DMS53 treated with DMSO at 0.1 percent for 48 hours (cell line): ENCODE data around the gene MBOAT2.
"Not testable (repeated sequence)": the region's sequence is repeated elsewhere in the genome, so short reads cannot be mapped to it uniquely, and the experiment has no call there.

Experiments used
- DNase-seq: peaks from one replicate; lab custom pipeline; 2025; ENCODE audit not compliant: unreplicated experiment; lab: John Stamatoyannopoulos, UW

MBOAT2 gene

DNA sequence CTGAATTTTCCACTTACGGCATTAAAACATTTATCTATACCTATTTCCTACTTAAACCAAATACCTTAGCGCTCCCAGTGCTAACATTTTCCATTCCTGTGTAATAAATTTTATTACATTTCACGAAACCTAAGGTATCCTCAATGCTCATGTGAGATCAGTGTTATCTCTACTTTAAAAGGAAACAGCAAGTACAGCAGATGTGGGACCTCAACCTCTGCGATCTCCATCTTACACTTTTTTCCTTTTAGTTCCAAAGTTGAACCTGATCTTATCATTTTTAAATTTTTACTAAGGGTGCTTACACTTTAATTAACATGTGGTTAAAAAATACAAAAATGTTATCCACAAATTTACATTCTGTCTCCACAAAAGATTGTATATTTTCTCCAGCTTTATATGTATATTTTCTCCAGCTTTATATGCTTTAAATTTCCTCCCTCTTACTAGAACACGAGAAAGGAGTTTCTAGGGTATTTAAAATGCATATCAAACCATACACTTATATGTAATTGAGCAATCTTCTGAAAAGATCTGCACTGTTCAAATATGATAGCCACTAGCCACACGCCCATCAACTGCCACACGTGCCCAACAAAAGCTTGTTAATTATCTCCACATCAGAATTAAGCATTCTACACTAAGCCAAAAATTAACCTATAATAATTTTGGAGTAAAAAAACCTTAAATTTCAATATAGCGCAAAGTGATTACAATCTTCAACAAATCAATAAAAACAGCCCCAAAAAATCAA lies 38.1 kb downstream of the MBOAT2 start:
- no peak for DNase-seq

DNA sequence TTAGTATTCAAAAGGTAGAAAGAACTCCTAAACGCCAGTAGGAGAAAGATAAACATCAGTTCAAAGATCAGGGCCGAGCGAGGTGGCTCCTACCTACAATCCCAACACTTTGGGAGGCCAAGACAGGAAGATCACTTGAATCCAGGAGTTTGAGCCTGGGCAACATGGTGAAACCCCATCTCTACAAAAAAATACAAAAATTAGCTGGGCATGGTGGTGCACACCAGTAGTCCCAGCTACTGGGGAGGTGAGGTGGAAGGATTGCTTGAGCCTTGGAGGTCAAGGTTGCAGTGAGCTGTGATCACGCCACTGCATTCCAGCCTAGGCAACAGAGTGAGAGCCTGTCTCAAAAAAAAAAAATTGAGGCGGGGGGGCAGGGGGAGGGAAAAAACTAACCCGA lies 40.6 kb downstream of the MBOAT2 start:
- no peak for DNase-seq

DNA sequence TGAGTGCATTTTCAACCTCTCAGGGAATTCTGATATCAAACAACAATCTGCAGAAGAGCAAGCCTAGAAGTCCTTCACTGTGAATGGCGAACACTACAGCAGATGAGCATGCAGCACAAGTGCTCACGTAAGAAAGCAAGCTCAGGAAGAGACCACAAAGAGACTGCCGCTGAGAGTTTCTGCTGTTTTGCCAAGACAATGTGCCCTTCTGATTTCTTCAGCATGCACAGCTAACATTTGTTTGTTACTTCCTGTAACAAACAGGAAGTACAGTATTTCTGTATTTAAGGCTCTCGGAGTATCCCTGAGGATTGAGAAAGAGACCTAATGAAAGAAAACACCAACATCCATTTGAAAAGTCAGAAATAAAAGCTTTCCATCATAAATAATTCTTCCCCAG lies 45.9 kb downstream of the MBOAT2 start:
- DNase-seq, result no peak

DNA sequence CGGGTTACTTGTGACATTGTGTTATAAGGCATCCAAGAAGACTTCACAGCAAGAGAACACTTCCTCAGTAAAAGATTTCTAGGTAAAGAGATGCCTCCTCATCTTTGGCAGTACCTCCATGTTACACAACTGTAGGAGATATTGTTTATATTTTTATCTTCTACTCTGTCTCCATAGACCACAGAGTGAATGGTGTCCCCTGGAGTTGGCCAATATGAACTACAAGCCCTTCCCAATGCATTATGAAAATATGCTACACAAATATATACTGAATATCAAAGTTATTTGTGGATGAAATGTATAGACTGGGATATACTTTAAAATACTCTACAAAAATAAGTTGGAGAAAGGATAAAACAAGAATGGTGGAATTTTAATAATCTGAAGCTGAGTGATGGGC lies 46.7 kb downstream of the MBOAT2 start:
- no peak for DNase-seq

DNA sequence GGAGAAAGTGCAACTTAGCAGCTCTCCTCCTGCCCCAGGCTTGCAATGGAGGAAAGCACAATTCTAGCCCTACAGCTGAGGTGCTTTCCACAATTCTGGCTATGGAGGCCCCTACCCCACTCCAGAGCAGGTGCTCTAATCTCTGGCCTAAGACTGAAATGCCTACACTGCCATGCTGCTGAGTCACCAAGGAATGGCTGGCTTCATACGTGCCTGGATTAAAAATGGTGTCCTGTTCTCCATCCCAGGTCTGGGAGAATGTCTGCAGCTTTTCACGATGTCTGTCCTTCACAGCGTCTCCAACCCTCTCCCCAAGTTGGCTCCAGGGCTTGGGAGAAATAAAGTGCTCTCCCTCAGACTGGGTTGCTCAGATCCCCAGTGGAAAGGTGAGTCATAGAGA lies 48.5 kb downstream of the MBOAT2 start:
- DNase-seq, result no peak

DNA sequence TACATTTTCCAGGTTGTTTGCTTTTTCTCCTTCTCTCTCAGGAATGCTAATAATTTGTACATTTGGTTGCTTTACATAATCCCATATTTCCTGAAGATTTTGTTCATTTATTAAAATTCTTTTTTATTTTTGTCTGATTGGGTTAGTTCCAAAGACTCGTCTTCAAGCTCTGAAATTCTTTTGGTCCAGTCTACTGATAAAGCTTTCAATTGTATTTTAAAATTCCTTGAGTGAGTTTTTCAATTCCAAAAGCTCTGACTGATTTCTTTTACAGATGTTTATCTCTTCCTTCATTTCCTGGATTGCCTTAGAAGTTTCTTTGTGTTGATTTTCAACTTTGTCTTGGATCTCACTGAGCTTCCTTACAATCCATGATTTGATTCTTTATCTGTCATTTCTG lies 50.0 kb downstream of the MBOAT2 start:
- no peak for DNase-seq

DNA sequence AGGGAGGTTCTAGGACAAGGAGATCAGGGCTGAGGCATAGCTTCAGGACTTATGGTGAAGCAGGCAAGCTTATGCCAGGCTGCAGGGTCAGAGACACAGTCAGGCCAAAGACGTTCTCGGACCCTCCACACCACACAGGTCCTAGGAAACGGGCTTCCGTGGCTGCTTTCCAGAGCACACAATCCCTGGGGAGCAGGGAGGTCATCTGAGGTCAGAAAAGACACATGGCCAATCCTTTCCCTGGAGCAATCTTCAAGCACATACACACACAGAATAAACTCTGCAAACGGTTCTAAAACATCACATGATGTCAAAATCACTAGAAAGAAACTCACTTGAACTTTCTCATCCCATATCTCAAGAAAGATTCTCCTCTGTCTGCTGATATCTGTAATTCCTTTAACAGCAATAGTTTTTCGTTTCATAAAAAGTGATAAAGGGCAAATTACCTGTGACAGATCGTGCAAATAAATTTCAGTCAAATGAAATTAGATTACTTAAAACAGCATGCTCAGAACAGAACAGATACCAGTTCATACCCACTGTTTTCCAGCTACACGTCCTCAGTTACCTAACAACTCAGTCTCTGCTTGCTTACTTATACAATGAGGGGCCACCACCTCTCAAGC lies 63.9 kb downstream of the MBOAT2 start:
- DNase-seq, result no peak

DNA sequence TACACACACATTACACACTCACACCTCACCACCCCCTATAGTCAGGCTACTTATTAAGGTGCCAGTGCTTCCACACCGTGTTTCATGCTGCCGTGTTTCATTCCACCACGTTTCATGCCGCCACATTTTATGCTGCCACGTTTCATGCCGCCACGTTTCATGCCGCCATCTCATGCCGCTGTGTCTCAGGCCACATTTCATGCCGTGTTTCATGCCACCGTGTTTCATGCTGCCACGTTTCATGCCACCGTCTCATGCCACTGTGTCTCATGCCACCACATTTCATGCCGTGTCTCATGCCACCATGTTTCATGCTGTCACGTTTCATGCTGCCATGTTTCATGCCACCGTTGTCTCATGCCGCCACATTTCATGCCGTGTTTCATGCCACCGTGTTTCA lies 65.1 kb downstream of the MBOAT2 start:
- DNase-seq, result no peak

DNA sequence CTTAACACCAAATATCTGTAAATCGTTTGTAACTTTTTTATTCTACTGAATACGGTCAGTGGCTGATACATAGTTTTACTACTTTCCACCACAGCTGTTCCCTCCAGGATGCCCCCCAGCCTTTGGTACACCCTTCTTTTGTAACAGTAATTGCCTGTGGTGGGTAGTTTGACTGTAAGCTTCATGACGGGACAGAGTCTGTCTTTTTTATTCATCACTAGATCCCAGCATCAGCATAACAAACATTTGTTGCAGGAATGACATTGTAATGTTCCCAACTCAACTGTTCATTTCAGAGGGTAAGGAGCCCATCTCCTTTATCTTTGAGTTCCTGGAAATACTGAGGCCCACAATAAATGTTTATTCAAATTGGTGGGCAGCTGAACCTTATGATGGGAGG lies 67.5 kb downstream of the MBOAT2 start:
- DNase-seq, result no peak

DNA sequence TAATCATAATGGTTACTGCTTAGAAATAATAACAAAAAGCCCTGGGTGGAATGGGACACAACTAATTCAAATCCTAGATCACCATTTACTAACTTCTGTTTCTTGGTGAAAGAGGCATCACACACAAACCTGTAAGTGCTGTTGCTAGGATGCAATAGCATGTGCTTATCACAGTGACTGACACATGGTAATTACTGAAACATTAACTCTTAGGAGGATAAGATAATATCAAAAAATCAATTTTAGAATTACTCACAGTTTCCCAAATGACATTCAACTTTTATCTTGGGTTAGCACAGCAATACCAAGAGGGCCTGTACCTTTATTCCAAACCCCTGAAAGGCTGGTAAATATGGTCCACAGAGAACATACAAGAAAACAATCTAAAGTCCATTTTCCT lies 69.1 kb downstream of the MBOAT2 start:
- no peak for DNase-seq

DNA sequence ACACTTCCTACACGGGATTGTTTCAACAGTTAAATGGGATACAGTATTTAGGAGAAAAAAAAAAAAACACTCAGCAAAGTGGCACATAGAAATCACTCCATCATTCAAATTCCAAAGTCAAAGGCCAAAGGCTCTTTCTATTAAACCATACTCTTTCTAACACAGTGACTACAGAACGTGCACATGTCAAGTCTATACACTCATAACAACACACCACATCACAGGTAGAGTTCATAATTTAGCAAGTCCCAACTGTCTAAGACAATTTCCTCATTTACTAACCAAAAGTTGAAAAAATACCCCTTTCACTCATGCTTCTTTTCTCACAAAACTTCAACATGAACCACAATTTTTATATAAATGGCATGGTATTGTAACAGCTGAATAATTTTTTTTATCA lies 70.8 kb downstream of the MBOAT2 start:
- no peak for DNase-seq

DNA sequence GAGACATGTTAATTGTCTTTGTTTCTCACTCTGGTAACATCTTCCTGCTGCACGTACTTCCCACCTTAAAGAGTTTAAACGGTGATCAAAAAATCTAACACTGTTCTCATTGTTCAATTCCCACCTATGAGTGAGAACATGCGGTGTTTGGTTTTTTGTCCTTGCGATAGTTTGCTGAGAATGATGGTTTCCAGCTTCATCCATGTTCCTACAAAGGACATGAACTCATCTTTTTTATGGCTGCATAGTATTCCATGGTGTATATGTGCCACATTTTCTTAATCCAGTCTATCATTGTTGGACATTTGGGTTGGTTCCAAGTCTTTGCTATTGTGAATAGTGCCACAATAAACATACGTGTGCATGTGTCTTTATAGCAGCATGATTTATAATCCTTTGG lies 73.3 kb downstream of the MBOAT2 start:
- DNase-seq, result not testable (repeated sequence)

DNA sequence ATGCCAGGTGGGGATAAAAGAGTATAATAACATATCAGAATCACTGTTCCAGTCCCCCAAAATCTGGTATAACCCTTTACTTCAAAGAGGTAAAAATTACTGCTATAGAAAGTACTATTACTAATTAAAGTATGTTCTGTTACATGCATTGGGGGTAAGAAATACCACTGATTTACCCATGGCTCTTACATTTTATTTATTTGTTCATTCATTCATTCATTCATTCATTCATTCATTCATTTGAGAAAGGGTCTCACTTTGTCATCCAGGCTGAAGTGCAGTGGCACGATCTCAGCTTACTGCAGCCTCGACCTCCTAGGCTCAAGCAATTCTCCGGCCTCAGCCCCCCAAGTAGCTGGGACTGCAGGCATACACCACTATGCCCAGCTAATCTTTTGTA lies 74.4 kb downstream of the MBOAT2 start:
- DNase-seq, result no peak

DNA sequence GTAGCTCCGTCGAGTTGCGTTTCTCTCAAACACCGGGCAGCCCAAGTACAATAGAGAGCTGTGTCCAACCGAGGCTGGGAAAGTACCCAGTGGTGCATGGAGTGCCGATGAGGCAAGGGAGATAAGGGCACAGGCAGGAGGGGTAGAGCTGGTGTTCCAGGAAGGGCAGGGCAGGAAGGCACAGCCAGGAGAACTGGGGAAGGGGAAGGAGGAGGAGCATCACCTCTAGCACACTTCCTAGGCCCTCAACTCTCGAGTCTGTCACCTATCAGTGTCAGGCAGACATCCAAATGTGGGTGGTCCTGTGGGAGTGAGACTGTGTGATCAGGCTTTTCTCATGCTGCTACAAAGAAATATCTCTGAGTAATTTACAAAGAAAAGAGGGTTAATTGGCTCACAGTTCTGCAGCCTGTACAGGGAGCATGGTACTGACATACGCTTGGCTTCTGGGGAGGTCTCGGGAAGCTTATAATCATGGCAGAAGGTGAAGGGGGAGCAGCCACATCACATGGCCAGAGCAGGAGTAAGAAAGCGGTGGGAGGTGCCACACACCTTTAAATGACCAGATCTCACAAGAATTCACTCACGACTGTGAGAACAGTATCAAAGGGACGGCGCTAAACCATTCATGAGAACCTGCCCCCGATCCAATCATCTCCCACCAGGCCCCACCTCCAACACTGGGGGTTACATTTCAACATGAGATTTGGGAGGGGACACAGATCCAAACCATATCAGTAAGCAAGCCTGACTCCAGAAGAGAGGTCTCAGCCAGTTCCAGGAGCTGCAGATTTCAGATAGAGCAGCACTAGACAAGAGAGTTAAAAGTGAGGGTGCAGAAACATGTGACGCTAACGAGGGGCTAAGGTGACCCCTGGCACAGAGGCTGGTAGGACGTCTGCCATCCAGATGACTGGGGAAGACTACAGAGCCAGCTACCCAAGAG lies 75.7 kb downstream of the MBOAT2 start:
- DNase-seq, result no peak

DNA sequence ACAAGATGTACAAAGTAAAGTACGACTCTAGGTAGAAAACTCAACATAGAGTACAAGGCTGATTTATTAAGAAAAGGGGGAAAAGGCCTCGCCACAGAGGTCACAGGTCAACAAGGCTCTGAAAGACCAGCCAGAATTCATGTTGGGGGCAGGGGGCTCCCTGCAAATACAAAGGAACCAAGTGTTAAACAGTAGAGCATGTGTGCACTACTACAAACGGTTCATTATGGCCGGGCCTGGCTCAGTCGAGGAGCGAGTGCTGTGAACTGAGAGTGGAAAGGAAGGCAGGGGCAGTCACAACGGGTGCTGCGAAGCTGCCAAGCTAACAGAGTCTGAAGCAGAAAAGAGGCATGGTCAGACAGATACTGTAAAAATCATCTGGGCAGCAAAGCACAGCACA lies 77.1 kb downstream of the MBOAT2 start:
- no peak for DNase-seq

DNA sequence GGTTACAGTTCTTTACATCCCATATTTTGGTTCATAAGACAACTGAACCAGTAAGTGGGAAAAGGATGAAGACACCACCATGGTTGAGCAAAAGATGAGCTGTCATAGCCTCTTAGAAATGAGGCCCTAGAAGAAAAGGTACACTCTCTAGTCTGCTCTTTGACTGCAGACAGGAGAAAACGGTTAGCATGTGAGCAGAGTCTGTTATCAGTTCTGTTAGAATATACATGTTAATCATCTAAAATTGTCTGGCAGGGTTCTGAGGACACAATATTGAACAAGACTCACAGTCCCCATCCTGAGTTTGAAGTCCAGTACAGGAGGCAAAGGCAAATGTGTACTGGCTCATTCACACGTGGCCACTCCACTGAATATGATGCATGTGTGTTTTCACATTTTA lies 78.1 kb downstream of the MBOAT2 start:
- no peak for DNase-seq

DNA sequence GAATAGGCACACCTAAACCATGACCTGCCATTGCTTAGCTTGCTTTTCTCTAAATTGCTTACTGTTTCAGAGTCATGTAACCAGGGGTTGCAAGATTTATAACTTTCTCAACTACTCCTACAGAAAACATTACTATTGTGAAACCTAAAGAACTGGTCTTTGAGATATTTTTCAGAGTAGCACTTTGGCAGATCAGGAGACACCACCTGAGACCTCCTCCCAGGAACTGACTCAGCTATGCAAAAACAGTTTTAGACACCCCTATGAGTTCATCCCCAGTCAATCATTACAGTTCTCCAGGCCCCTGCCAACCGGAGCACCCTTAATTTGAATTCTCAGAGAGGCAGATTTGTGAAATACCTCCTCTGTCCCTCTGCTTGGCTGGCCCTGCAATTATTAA lies 80.3 kb downstream of the MBOAT2 start:
- no peak for DNase-seq

DNA sequence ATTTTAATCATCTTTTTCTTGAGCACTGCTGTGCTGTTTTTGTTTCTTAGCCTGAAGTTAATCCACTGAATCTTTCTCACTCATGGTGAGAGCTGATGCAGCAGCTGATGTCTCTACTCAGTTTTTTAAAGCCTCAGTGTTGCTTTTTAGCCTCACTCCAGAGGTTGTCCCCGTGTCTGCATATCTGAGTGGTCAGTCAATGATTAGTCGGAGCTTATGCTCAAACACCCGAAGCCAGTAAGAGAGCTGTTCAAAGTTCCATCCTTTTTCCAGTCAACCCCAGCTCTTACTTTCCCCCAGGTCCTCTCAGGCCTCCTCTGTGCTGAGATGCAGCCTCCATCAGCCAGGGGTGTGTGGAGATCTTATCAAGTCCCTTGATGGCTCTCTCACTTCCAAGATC lies 81.1 kb downstream of the MBOAT2 start:
- no peak for DNase-seq

DNA sequence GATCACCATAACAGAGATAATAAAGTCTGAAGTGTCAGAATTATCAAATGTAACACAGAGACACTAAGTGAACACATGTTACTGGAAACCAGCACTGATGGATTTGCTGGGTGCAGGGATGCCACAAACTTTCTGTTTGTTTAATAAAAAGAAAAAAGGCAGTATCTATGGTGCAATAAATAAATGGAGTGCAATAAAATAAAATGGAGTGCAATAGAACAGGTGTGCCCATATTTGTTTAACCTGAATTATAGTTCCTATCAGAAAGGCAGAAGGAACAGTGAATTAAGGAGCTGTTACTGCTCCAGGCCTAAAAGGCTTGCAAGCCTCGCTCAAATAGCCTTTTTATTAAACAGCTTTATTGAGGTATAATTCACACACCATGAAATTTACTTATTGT lies 85.1 kb downstream of the MBOAT2 start:
- no peak for DNase-seq

DNA sequence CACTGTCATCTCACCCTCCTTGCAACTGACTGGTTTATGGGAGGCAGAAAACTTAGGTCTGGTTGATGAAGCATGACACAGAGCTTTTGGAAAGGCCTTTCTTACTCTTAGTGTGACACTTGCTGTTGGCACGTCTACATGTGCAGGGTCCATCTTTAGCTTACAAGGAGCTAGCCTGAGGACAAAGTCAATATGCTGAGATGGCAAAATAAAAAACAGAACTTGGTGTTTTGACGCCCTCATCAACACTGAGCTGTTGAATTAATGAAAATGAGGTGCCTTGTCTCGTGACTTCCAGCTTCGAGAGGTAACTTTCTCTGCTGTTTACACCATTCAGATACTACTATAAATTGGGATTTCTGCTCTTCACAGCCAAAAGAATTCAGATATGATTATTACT lies 87.5 kb downstream of the MBOAT2 start:
- DNase-seq, result no peak

DNA sequence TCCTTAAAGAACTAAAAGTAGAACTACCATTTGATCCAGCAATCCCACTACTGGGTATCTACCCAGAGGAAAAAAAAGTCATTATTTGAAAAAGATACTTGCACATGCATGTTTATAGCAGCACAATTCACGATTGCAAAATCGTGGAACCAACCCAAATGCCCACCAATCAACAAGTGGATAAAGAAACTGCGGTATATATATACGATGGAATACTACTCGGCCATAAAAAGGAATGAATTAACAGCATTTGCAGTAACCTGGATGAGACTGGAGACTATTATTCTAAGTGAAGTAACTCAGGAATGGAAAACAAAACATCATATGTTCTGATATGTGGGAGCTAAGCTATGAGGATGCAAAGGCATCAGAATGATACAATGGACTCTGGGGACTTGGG lies 89.7 kb downstream of the MBOAT2 start:
- DNase-seq, result not testable (repeated sequence)

DNA sequence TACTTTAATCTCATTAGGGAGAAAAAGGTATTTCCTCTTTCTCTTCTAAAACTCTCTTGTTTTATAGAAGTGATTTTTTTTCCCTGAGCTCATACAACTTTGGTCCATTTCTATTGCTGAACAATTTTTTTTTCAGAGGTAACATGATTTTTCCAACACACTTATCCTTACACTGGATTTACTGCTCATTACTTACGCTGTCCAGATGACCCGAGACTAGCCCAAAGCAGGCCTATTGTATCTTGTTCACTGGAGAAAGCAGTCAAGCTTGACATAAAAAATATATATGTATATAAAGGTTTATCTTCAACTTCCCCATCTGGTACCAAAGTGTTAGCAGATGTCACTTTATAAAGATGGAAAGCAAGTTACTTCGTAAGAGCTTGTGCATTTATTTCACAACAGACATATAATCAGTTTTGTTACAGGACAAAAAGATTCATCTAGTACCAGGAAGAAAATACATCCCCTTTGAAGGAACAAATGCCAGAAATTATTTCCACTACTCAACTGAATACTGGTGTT lies 95.7 kb downstream of the MBOAT2 start:
- DNase-seq, result no peak
